ENCODE data around the gene SHISA7.

SHISA7 gene

DNA sequence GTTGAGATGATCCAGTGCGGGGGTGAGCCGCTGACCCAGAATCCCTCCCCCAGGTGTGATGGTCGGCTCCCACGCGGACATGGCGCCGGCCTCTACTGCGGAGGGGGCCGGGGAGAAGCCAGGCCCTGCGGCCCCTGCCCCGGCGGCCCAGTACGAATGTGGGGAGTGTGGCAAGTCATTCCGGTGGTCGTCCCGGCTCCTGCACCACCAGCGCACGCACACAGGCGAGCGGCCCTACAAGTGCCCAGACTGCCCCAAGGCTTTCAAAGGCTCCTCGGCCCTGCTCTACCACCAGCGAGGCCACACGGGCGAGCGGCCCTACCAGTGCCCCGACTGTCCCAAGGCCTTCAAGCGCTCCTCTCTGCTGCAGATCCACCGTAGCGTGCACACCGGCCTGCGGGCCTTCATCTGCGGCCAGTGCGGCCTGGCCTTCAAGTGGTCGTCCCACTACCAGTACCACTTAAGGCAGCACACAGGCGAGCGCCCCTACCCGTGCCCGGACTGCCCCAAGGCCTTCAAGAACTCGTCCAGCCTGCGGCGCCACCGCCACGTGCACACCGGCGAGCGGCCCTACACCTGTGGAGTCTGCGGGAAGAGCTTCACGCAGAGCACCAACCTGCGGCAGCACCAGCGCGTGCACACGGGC lies 38.2 kb upstream of the SHISA7 start:
- no peak for DNase-seq
- peaks cover 27% of the 10 kb centered on the region for H3K4me1 ChIP-seq (ENCODE audit: control insufficient read depth, insufficient read depth, low read length, poor library complexity, severe bottlenecking)

DNA sequence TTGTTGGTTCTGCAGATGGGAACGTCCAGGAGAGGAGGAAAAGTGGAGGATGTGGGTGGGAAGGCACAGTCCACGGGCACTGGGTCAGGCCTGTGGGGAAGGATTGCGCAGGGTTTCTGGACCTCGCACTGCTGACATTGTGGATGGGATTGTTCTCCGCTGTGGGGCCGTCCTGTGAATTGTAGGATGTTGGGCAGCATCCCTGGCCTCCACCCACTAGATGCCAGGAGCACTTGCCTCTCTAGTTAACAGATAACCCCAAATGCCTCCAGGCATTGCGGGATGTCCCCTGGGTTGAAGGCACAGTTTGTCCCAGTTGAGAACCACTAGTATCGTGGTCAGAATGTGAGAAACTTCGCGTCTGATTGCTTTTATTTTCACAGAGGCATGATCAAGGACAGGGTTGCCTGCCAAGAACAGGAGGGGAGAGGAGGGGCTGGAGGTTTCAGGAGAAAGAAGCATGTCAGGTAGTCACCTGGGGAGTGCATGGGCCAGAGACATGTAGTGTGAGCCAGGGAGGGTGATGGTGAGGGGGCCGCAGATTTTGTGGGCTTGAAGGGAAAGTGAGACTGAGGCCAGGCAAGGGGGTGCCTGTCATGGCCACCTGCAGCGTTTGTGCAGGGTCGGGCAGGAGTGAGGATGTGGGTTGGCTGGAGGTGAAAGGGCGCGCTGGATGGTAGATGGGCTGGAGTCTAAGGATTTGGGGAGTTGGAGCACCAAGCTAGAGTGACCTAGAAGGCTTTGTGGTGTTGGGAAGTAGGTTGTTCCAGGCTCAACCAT lies 36.5 kb upstream of the SHISA7 start:
- H3K27me3 ChIP-seq (replicated peaks; ENCODE audit: control insufficient read depth, insufficient read depth, low read length, poor library complexity, severe bottlenecking), result no peaks in the 10 kb centered on the region
- no peak overlapping the region for H3K27ac ChIP-seq (ENCODE audit: insufficient read depth, low read length, poor library complexity, severe bottlenecking)
- DNase-seq, result no peak
- no peaks in the 10 kb centered on the region for H3K9me3 ChIP-seq (ENCODE audit: control insufficient read depth, low read length)
- peaks cover 23% of the 10 kb centered on the region for H3K4me1 ChIP-seq (ENCODE audit: control insufficient read depth, insufficient read depth, low read length, poor library complexity, severe bottlenecking)
- H3K36me3 ChIP-seq (ENCODE audit: control insufficient read depth, insufficient read depth, low read length), result peaks cover 19% of the 10 kb centered on the region
- no peak overlapping the region for H3K4me3 ChIP-seq (ENCODE audit: insufficient read depth, low read depth, low read length, poor library complexity, severe bottlenecking)

More for the DNA sequence above, 38.2 kb upstream of the SHISA7 start:
- peaks cover 19% of the 10 kb centered on the region for H3K36me3 ChIP-seq (ENCODE audit: control insufficient read depth, insufficient read depth, low read length)
- H3K9me3 ChIP-seq (ENCODE audit: control insufficient read depth, low read length), result no peaks in the 10 kb centered on the region
- H3K27ac ChIP-seq (ENCODE audit: insufficient read depth, low read length, poor library complexity, severe bottlenecking), result no peak overlapping the region
- H3K27me3 ChIP-seq (replicated peaks; ENCODE audit: control insufficient read depth, insufficient read depth, low read length, poor library complexity, severe bottlenecking), result no peaks in the 10 kb centered on the region
- no peak overlapping the region for H3K4me3 ChIP-seq (ENCODE audit: insufficient read depth, low read depth, low read length, poor library complexity, severe bottlenecking)

GRCh38 chr19:55479045-55479444 lies 35.9 kb upstream of the SHISA7 start:
- no peak overlapping the region for H3K4me3 ChIP-seq (ENCODE audit: insufficient read depth, low read depth, low read length, poor library complexity, severe bottlenecking)
- H3K27ac ChIP-seq (ENCODE audit: insufficient read depth, low read length, poor library complexity, severe bottlenecking), result no peak overlapping the region
- DNase-seq, result no peak
- peaks cover 19% of the 10 kb centered on the region for H3K36me3 ChIP-seq (ENCODE audit: control insufficient read depth, insufficient read depth, low read length)
- no peaks in the 10 kb centered on the region for H3K9me3 ChIP-seq (ENCODE audit: control insufficient read depth, low read length)
- H3K27me3 ChIP-seq (replicated peaks; ENCODE audit: control insufficient read depth, insufficient read depth, low read length, poor library complexity, severe bottlenecking), result no peaks in the 10 kb centered on the region
- peaks cover 17% of the 10 kb centered on the region for H3K4me1 ChIP-seq (ENCODE audit: control insufficient read depth, insufficient read depth, low read length, poor library complexity, severe bottlenecking)

- Histone ChIP-seq H3K4me1 (ENCODE audit: control insufficient read depth, insufficient read depth, low read length, poor library complexity, severe bottlenecking) (peaks cover 12% of the 10 kb centered on the region), H3K36me3 (ENCODE audit: control insufficient read depth, insufficient read depth, low read length) (peaks cover 18% of the 10 kb centered on the region)
These were observed 35.3 kb upstream of the SHISA7 start for GRCh38 chr19:55478364-55478763.

DNA sequence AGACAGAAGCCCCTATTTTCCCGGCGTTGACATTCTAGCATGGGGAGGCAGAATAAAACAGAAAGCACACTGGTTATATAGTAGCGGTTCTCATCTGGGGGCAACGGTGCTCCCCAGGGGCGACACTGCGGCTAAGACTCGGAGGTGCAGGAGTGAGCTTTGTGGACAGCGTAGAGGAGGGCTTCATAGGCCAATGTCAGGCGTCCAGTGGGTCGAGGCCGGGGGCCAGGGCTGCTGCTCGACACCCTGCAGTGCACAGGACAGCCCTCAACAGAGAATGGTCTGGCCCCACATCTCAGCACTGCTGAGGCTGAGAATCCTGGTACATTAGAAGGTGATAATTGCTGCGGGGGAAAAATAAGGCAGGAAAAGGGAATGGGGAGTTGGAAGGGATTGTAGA lies 34.8 kb upstream of the SHISA7 start:
- Histone ChIP-seq H3K36me3 (ENCODE audit: control insufficient read depth, insufficient read depth, low read length) (peaks cover 13% of the 10 kb centered on the region), H3K27ac (ENCODE audit: insufficient read depth, low read length, poor library complexity, severe bottlenecking) (no peak overlapping the region), H3K9me3 (ENCODE audit: control insufficient read depth, low read length) (no peaks in the 10 kb centered on the region), H3K4me1 (ENCODE audit: control insufficient read depth, insufficient read depth, low read length, poor library complexity, severe bottlenecking) (peaks cover 12% of the 10 kb centered on the region), H3K27me3 (replicated peaks; ENCODE audit: control insufficient read depth, insufficient read depth, low read length, poor library complexity, severe bottlenecking) (no peaks in the 10 kb centered on the region), H3K4me3 (ENCODE audit: insufficient read depth, low read depth, low read length, poor library complexity, severe bottlenecking) (no peak overlapping the region)
- DNase-seq, result no peak

More at GRCh38 chr19:55478364-55478763, 35.3 kb upstream of the SHISA7 start:
- no peak overlapping the region for H3K4me3 ChIP-seq (ENCODE audit: insufficient read depth, low read depth, low read length, poor library complexity, severe bottlenecking)
- DNase-seq, result no peak
- no peaks in the 10 kb centered on the region for H3K9me3 ChIP-seq (ENCODE audit: control insufficient read depth, low read length)
- H3K27ac ChIP-seq (ENCODE audit: insufficient read depth, low read length, poor library complexity, severe bottlenecking), result no peak overlapping the region
- no peaks in the 10 kb centered on the region for H3K27me3 ChIP-seq (replicated peaks; ENCODE audit: control insufficient read depth, insufficient read depth, low read length, poor library complexity, severe bottlenecking)

DNA sequence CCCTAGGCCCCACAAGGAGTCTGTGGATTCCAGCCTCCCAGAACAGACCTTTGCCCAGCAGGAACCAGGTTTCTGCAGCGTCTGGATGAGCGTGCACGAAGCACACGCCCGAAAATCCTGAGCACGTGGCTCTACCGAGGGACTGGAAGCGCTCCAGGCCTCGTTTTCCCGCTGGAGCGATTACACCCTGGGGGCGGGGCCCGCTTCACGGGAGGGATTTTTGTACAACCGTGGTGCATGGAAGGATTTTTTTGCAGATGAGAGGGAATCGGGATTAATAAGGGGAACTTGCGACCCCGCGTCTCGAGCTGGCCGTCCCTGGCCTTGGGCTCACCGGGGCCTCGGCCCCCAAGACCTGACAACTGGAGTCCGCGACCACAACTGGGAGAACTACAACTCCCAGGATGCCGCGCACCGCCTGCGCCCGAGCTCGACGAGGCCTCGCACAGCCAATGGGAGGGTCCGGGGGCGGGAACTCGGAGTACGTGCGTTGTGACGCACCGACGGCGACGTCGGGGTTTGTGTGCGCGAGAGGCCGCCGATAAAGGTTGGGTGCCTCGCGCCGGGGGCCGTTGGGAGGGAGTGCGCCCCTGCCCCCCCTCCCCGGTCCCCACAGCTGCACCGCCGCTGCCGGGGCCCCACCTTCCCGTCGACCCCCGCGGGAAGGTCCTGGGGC lies 33.1 kb upstream of the SHISA7 start, which contains the start of gene ZNF628:
Gene ZNF628 (plus strand): TSS at position 518 of the 676 bp plus-strand sequence. CDS start 3,294 bp downstream, outside the sequence.
- H3K4me3 ChIP-seq (ENCODE audit: insufficient read depth, low read depth, low read length, poor library complexity, severe bottlenecking), result peak within 1 kb of the TSS; percentile 58
- peaks cover 5% of the 10 kb centered on the region for H3K36me3 ChIP-seq (ENCODE audit: control insufficient read depth, insufficient read depth, low read length)
- DNase-seq, result peak; percentile 90 to 96 (median 95)
- H3K27ac ChIP-seq (ENCODE audit: insufficient read depth, low read length, poor library complexity, severe bottlenecking), result peak within 1 kb of the TSS; percentile 86
- H3K27me3 ChIP-seq (replicated peaks; ENCODE audit: control insufficient read depth, insufficient read depth, low read length, poor library complexity, severe bottlenecking), result no peaks in the 10 kb centered on the region
- no peaks in the 10 kb centered on the region for H3K9me3 ChIP-seq (ENCODE audit: control insufficient read depth, low read length)
- peaks cover 12% of the 10 kb centered on the region for H3K4me1 ChIP-seq (ENCODE audit: control insufficient read depth, insufficient read depth, low read length, poor library complexity, severe bottlenecking)

DNA sequence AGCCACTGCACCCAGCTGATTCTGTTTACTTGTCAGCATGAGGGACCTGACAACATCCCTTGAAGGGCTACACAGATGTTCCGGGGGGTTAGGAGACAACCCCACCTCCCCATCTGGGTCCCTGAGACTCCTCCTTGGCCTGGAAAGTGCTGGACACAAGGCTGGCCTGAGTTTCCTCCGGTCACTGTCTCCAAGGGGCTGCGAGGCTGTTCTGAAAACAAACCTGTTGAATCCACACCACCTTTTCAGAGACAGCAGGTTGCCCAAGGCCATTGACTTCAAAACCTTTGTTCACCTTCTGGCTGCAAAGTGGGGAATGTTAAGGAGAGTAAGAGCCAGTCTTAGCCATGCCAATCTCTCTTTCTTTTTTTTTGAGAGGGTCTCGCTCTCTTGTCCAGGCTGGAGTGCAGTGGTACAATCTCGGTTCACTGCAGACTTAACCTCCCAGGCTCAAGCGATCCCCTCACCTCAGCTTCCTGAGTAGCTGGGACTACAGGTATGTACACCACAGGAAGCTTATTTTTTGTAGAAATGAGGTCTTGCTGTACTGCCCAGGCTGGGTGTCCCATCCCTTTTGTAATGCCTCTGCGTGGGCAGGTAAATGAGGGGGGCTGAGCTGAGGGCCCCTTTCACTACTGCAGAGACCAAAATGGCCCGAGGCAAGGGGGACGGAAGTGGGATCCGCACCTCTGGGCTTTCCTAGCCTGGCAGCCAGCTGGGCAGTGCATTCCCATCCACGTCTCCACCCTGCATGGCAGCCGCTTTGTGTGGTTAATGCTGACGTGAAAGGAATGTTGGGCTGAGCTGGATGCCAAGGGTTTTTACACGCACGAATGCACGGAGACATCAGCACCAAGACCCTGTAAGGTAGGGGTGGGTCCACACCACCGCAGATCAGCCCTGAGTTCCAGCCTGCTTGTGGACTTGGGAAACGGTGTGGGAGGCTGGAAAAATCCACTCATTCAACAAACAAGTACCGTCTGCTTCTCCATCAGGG lies 31.5 kb upstream of the SHISA7 start:
- no peaks in the 10 kb centered on the region for H3K36me3 ChIP-seq (ENCODE audit: control insufficient read depth, insufficient read depth, low read length)
- no peaks in the 10 kb centered on the region for H3K9me3 ChIP-seq (ENCODE audit: control insufficient read depth, low read length)
- no peak overlapping the region for H3K4me3 ChIP-seq (ENCODE audit: insufficient read depth, low read depth, low read length, poor library complexity, severe bottlenecking)
- peaks cover 12% of the 10 kb centered on the region for H3K4me1 ChIP-seq (ENCODE audit: control insufficient read depth, insufficient read depth, low read length, poor library complexity, severe bottlenecking)
- no peak overlapping the region for H3K27ac ChIP-seq (ENCODE audit: insufficient read depth, low read length, poor library complexity, severe bottlenecking)
- DNase-seq, result no peak
- H3K27me3 ChIP-seq (replicated peaks; ENCODE audit: control insufficient read depth, insufficient read depth, low read length, poor library complexity, severe bottlenecking), result no peaks in the 10 kb centered on the region

GRCh38 chr19:55473225-55474012 lies 30.3 kb upstream of the SHISA7 start:
- peaks cover 12% of the 10 kb centered on the region for H3K4me1 ChIP-seq (ENCODE audit: control insufficient read depth, insufficient read depth, low read length, poor library complexity, severe bottlenecking)

DNA sequence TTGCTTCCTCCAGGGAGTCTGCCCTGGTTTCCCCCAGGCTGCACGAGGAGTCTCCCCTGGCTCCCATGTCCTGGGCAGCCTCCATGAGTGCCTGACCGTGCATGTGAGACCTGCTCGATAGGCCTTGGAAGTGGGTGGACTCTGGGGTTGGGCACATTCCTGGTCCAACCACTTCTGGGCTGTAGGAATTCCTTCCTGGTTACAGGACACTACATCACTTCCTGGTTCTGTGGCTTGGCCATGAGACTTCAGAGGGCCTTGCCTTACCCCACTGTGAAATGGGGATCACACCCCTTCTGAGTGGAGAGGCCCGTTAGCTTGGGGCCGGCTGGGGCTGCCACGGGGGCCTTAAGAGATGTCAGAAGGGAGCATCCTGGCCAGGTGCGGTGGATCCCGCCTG lies 29.4 kb upstream of the SHISA7 start:
- Histone ChIP-seq H3K27ac (ENCODE audit: insufficient read depth, low read length, poor library complexity, severe bottlenecking) (no peak overlapping the region), H3K9me3 (ENCODE audit: control insufficient read depth, low read length) (no peaks in the 10 kb centered on the region), H3K36me3 (ENCODE audit: control insufficient read depth, insufficient read depth, low read length) (no peaks in the 10 kb centered on the region), H3K27me3 (replicated peaks; ENCODE audit: control insufficient read depth, insufficient read depth, low read length, poor library complexity, severe bottlenecking) (no peaks in the 10 kb centered on the region), H3K4me1 (ENCODE audit: control insufficient read depth, insufficient read depth, low read length, poor library complexity, severe bottlenecking) (peaks cover 13% of the 10 kb centered on the region), H3K4me3 (ENCODE audit: insufficient read depth, low read depth, low read length, poor library complexity, severe bottlenecking) (no peak overlapping the region)
- DNase-seq, result no peak

More at GRCh38 chr19:55473225-55474012, 30.3 kb upstream of the SHISA7 start:
- Histone ChIP-seq H3K4me3 (ENCODE audit: insufficient read depth, low read depth, low read length, poor library complexity, severe bottlenecking) (no peak overlapping the region), H3K9me3 (ENCODE audit: control insufficient read depth, low read length) (no peaks in the 10 kb centered on the region), H3K36me3 (ENCODE audit: control insufficient read depth, insufficient read depth, low read length) (no peaks in the 10 kb centered on the region), H3K27ac (ENCODE audit: insufficient read depth, low read length, poor library complexity, severe bottlenecking) (no peak overlapping the region), H3K27me3 (replicated peaks; ENCODE audit: control insufficient read depth, insufficient read depth, low read length, poor library complexity, severe bottlenecking) (no peaks in the 10 kb centered on the region)
- no peak for DNase-seq
